Measurements from ENCODE around the gene LPGAT1. TPM values are rescaled to one million over a fixed set of nuclear protein-coding genes. Genes with fewer than 3 reads are reported as not detected.

Gene LPGAT1
- total and polyA plus RNA-seq, 2 donors from 2014 or later: 7.1 to 67.4 TPM

DNA sequence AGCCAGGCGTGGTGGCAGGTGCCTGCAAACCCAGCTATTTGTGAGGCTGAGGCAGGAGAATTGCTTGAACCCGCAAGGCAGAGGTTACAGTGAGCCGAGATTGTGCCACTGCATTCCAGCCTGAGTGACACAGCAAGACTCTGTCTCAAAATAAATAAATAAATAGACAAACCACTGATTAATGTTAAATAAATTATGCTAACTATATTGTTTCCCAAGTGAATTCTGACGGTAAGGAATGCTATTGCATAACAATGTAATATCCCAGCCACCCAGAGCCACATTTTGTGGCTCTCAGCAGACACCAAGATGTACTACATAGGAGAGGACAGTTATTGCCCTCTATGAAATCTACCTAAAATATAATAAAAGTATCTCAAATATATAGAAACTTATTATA is 55.4 kb downstream of the LPGAT1 start:
- Histone ChIP-seq H3K4me3 (ENCODE audit: low read length in 3 of 3) (no peak overlapping the region), H3K36me3 (ENCODE audit: control insufficient read depth in 2 of 3, insufficient read depth in 3 of 3, low read length in 3 of 3) (no peaks in the 10 kb centered on the region), H3K4me1 (ENCODE audit: control insufficient read depth in 2 of 3, insufficient read depth in 2 of 3, low read depth in 1 of 3, low read length in 3 of 3) (no peaks in the 10 kb centered on the region), H3K27ac (ENCODE audit: low read depth in 2 of 2, low read length in 2 of 2) (no peak overlapping the region), H3K9me3 (ENCODE audit: control insufficient read depth in 2 of 3, insufficient read depth in 1 of 3, low read length in 3 of 3) (no peaks in the 10 kb centered on the region), H3K9ac (ENCODE audit: low read length in 3 of 3) (no peak overlapping the region), H3K27me3 (ENCODE audit: control insufficient read depth, insufficient read depth, low read length) (no peaks in the 10 kb centered on the region)
- DNase-seq: no peak
- no peak for TF ChIP-seq CTCF (IDR thresholded peaks at IDR 0.05; ENCODE audit: borderline replicate concordance, extremely low read depth, insufficient read depth)
- intact Hi-C loops (cut with DNase I): no loop called here
- FAIRE-seq: no peak

DNA sequence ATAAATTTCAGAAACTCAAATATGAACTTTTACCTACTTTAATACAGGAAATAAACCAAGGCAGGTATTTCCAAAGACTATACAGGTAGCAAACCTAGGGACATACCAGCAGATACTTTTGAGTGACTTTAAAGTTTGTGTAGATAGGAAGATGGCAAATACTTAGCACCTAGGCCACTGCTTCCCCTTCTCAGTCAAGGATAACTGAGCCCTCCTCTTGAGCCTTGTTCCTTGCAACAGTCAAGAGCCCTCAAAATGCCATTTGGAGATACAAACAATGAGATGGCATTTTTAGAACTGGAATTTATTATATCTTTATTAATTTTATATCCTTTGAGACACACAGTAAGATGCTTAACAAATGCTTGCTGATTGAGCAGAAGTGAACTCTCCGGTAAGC is 65.9 kb downstream of the LPGAT1 start:
- no peak overlapping the region for H3K4me3 ChIP-seq (ENCODE audit: low read length in 3 of 3)
- no peak overlapping the region for H3K9ac ChIP-seq (ENCODE audit: low read length in 3 of 3)
- FAIRE-seq: no peak
- TF ChIP-seq CTCF (IDR thresholded peaks at IDR 0.05; ENCODE audit: borderline replicate concordance, extremely low read depth, insufficient read depth): no peak
- intact Hi-C loops (cut with DNase I): no loop called here
- no peak for DNase-seq
- no peaks in the 10 kb centered on the region for H3K9me3 ChIP-seq (ENCODE audit: control insufficient read depth in 2 of 3, insufficient read depth in 1 of 3, low read length in 3 of 3)
- no peak overlapping the region for H3K27ac ChIP-seq (ENCODE audit: low read depth in 2 of 2, low read length in 2 of 2)
- H3K27me3 ChIP-seq (ENCODE audit: control insufficient read depth, insufficient read depth, low read length): no peaks in the 10 kb centered on the region
- H3K4me1 ChIP-seq (ENCODE audit: control insufficient read depth in 2 of 3, insufficient read depth in 2 of 3, low read depth in 1 of 3, low read length in 3 of 3): no peaks in the 10 kb centered on the region
- peaks cover 0 to 2% (median 0%) of the 10 kb centered on the region in 3 donors for H3K36me3 ChIP-seq (ENCODE audit: control insufficient read depth in 2 of 3, insufficient read depth in 3 of 3, low read length in 3 of 3)

- Histone ChIP-seq H3K27me3 (ENCODE audit: control insufficient read depth, insufficient read depth, low read length) (no peaks in the 10 kb centered on the region), H3K9me3 (ENCODE audit: control insufficient read depth in 2 of 3, insufficient read depth in 1 of 3, low read length in 3 of 3) (no peaks in the 10 kb centered on the region), H3K4me1 (ENCODE audit: control insufficient read depth in 2 of 3, insufficient read depth in 2 of 3, low read depth in 1 of 3, low read length in 3 of 3) (no peaks in the 10 kb centered on the region), H3K27ac (ENCODE audit: low read depth in 2 of 2, low read length in 2 of 2) (no peak overlapping the region), H3K36me3 (ENCODE audit: control insufficient read depth in 2 of 3, insufficient read depth in 3 of 3, low read length in 3 of 3) (peaks cover 0 to 2% (median 0%) of the 10 kb centered on the region in 3 donors), H3K9ac (ENCODE audit: low read length in 3 of 3) (no peak overlapping the region), H3K4me3 (ENCODE audit: low read length in 3 of 3) (no peak overlapping the region)
- no peak for FAIRE-seq
- DNase-seq: no peak
- TF ChIP-seq CTCF (IDR thresholded peaks at IDR 0.05; ENCODE audit: borderline replicate concordance, extremely low read depth, insufficient read depth): no peak
- intact Hi-C loops (cut with DNase I): no loop called here
Measured at GRCh38 chr1:211762206-211762605, 68.4 kb downstream of the LPGAT1 start.

- intact Hi-C loops (cut with DNase I): no loop called here
- H3K9ac ChIP-seq (ENCODE audit: low read length in 3 of 3): no peak overlapping the region
- no peak for TF ChIP-seq CTCF (IDR thresholded peaks at IDR 0.05; ENCODE audit: borderline replicate concordance, extremely low read depth, insufficient read depth)
- no peak for DNase-seq
- H3K27me3 ChIP-seq (ENCODE audit: control insufficient read depth, insufficient read depth, low read length): no peaks in the 10 kb centered on the region
- FAIRE-seq: no peak
- H3K27ac ChIP-seq (ENCODE audit: low read depth in 2 of 2, low read length in 2 of 2): no peak overlapping the region
- no peaks in the 10 kb centered on the region for H3K4me1 ChIP-seq (ENCODE audit: control insufficient read depth in 2 of 3, insufficient read depth in 2 of 3, low read depth in 1 of 3, low read length in 3 of 3)
- H3K4me3 ChIP-seq (ENCODE audit: low read length in 3 of 3): no peak overlapping the region
- no peaks in the 10 kb centered on the region for H3K9me3 ChIP-seq (ENCODE audit: control insufficient read depth in 2 of 3, insufficient read depth in 1 of 3, low read length in 3 of 3)
- peaks cover 0 to 2% (median 0%) of the 10 kb centered on the region in 3 donors for H3K36me3 ChIP-seq (ENCODE audit: control insufficient read depth in 2 of 3, insufficient read depth in 3 of 3, low read length in 3 of 3)
Measured at GRCh38 chr1:211761400-211761799, 69.2 kb downstream of the LPGAT1 start.
